Measurements from ENCODE around the gene TOX3.

TOX3 gene

GRCh38 chr16:52535076-52535475 is 11.9 kb downstream of the TOX3 start:
- DNase-seq: no peak

DNA sequence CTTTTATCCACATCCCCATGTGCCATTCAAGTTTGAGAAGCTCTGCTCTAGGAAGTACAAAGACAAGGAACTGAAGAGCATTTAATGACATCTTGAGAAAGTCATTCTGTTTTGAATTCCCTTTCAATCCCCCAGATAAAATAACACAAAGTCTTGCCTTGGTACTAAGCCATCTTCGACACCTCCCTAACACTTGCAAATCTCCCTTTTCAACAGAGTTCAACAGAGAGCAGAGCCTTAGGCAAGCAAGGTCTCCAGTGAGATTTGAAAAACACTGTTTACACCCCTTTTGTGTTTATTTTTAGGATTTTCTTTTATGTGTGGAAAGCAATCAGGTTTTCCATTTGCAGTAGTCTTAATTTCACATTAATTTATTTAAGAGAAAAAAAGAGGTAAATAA is 13.6 kb downstream of the TOX3 start:
- no peak for DNase-seq

- DNase-seq: no peak
These were observed 14.6 kb downstream of the TOX3 start for GRCh38 chr16:52532384-52532783.

- no peak for DNase-seq
These were observed 17.7 kb downstream of the TOX3 start for GRCh38 chr16:52529226-52529625.

DNA sequence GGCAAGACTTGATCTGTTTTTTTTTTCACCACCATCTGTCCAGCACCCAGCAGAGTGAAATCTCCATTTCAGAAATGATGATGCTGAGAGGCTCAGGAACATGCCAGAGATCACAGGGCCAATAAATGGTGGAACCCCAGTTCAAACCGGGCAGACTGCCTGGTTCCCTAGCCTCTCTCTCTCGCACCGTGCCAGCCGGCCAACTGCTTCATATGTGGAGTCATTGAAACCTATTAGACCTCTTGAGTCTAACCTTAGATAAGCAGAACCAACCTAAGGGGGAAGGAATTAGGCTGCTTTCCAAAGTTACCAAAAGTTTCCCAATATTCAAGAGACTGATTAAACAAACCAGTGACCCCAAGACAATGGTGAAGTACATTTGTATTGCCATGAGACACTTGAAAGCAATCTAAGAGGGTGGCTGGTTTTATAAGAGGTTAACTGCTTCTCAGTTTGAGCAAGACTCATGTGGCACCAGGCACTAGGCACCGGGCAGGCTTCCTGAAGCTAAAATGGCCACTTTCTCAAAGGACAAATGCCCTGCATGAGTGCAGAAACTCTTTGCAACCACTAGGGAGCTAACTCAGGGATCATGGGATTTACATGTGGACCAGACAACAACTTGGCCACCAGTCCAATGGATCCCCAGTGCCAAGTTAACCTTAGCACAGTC is 18.4 kb downstream of the TOX3 start:
- no peak for DNase-seq

DNA sequence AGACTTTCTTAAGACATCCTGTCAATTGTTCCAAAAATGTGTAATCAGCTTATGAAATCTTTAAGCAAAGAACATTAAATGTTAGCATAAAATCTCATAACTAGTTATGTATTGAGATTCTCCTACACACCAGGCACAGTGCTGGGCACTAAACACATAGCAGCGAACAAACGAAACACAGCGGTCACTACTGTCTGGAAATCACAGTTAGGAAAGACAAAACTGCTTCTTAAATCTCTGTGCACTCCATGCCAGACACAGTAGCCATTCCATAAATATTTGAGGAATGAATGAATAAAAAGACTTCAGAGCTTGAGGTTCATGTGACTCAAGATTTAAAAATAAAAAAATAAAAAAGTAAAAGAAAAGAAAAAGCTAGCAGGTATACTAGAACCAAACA is 20.1 kb downstream of the TOX3 start:
- no peak for DNase-seq

GRCh38 chr16:52526116-52526828 is 20.7 kb downstream of the TOX3 start:
- no peak for DNase-seq

DNA sequence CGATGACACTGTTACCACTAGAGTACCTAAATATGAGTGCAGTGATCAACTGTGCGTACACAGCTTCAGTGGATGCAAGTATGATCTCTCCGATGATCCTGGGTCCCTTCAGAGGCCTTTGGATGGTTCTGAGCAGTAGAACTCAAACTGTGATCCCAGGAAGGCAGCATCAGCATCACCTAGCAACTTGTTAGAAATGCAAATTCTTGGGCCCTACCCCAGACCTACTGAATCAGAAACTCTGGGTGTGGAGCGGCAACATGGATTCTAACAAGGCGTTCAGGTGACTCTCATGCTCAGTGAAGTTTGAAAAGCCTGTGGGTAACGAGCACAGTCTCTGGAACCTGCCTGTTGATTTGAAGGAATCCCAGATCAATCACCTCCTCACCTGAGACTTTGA is 25.4 kb downstream of the TOX3 start:
- DNase-seq: no peak

GRCh38 chr16:52518884-52519283 is 28.1 kb downstream of the TOX3 start:
- DNase-seq: no peak

DNA sequence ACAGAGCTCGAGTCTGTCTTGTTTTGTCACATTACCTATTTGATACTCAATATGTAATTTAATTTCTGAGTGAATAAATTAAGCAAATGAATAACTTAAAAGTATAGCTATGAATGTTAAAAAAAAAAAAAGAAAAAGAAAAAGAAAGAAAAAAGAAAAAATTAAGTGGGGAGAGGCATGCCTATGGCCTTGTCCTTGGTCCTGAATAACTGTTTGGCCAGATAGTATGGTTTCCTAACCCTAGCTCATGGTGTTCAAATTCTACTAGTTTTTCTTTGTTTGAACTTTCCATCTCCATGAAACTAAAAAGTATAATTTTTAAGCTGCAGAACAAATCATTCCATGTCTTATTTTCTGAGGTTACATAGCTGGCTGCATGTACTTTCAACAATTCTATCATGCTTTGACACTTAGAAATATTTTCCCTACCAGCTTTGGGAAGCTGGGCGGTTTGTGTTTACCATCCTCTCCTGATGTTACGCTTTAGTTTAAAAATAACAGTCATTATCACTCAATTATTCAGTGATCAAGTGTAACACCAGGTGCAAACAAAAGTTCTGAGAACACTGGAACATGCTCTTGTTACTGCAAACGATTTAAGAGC is 31.8 kb downstream of the TOX3 start:
- no peak for DNase-seq

GRCh38 chr16:52512297-52512987 is 34.5 kb downstream of the TOX3 start:
- DNase-seq: no peak

GRCh38 chr16:52501746-52502145 is 45.2 kb downstream of the TOX3 start:
- no peak for DNase-seq

- DNase-seq: no peak
These were observed 46.0 kb downstream of the TOX3 start for GRCh38 chr16:52500963-52501362.

DNA sequence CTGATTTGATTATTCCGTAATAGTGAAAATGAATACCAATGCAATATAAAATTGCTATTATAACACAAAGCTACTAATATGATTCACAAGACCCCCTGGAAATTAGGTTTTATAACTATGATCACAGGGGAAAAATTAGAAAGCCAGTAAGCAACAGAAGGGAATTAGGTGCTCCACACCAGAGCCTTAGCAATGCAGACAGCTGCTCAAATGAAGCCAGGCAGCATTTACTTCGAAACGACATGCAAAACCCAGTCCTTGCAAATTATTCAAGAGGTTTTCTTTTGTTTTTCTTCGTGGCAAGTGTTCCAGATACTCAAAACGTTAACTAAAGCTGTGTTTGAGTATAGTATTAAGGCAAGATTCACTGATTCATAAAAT is 47.9 kb downstream of the TOX3 start:
- DNase-seq: no peak

GRCh38 chr16:52498328-52499059 is 48.4 kb downstream of the TOX3 start:
- DNase-seq: no peak

- no peak for DNase-seq
These were observed 49.7 kb downstream of the TOX3 start for GRCh38 chr16:52497067-52497816.

GRCh38 chr16:52496051-52496876 is 50.7 kb downstream of the TOX3 start:
- no peak for DNase-seq

- no peak for DNase-seq
These were observed 52.3 kb downstream of the TOX3 start for GRCh38 chr16:52494621-52495020.

- DNase-seq: no peak
These were observed 52.8 kb downstream of the TOX3 start for GRCh38 chr16:52494145-52494544.

GRCh38 chr16:52492789-52493357 is 54.1 kb downstream of the TOX3 start:
- no peak for DNase-seq

GRCh38 chr16:52491216-52491615 is 55.7 kb downstream of the TOX3 start:
- DNase-seq: no peak

Data from SIG-M5 (cell line).